ENCODE data around the gene HFE. TPM values are rescaled to one million over a fixed set of nuclear protein-coding genes. Genes with fewer than 3 reads are reported as not detected.
"Not testable (repeated sequence)": the region's sequence is repeated elsewhere in the genome, so short reads cannot be mapped to it uniquely, and the experiment has no call there.

HFE gene
- total and polyA plus RNA-seq, 8 donors = 10.3 to 13.5 (median 12.2) TPM

GRCh38 chr6:26075063-26075717 lies 12.0 kb upstream of the HFE start:
- intact Hi-C loops (cut with DNase I) = no loop called here
- Histone ChIP-seq H3K9me3 (peaks cover 0 to 2% of the 10 kb centered on the region in 2 donors), H3K27me3 (no peaks in the 10 kb centered on the region), H3K4me3 (no peak overlapping the region), H3K27ac (no peak overlapping the region), H3K36me3 (no peaks in the 10 kb centered on the region), H3K4me1 (peaks cover 0 to 5% of the 10 kb centered on the region in 2 donors)
- ATAC-seq = no peak
- no peak for TF ChIP-seq CTCF (IDR thresholded peaks at IDR 0.05)
- DNase-seq = no peak

GRCh38 chr6:26078066-26078465 lies 9.2 kb upstream of the HFE start:
- DNase-seq; H3K27me3 ChIP-seq; H3K27ac ChIP-seq; H3K4me3 ChIP-seq; intact Hi-C loops (cut with DNase I); H3K4me1 ChIP-seq; H3K36me3 ChIP-seq; ATAC-seq: not testable (repeated sequence)
- H3K9me3 ChIP-seq = peaks cover 0 to 18% of the 10 kb centered on the region in 2 donors

- H3K36me3 ChIP-seq = not testable (repeated sequence)
Observed at GRCh38 chr6:26081096-26081495, 6.1 kb upstream of the HFE start.

GRCh38 chr6:26086211-26086610 lies 1.0 kb upstream of the HFE start:
- ATAC-seq (no peak), DNase-seq (no peak)
- intact Hi-C loops (cut with DNase I) = no loop called here
- H3K9me3 ChIP-seq = peaks cover 0 to 9% of the 10 kb centered on the region in 2 donors
- H3K27me3 ChIP-seq = no peaks in the 10 kb centered on the region
- H3K27ac ChIP-seq = no peak overlapping the region
- peaks cover 10 to 18% of the 10 kb centered on the region in 2 donors for H3K4me1 ChIP-seq
- H3K4me3 ChIP-seq = no peak overlapping the region
- TF ChIP-seq CTCF (IDR thresholded peaks at IDR 0.05) = no peak
- no peaks in the 10 kb centered on the region for H3K36me3 ChIP-seq

More at GRCh38 chr6:26081096-26081495, 6.1 kb upstream of the HFE start:
- intact Hi-C loops (cut with DNase I); ATAC-seq; DNase-seq; H3K27me3 ChIP-seq; H3K4me1 ChIP-seq; H3K27ac ChIP-seq; H3K4me3 ChIP-seq: not testable (repeated sequence)
- peaks cover 0 to 18% of the 10 kb centered on the region in 2 donors for H3K9me3 ChIP-seq

- intact Hi-C loops (cut with DNase I) = no loop called here
- ATAC-seq (peak; percentile 51), DNase-seq (no peak)
- no peaks in the 10 kb centered on the region for H3K27me3 ChIP-seq
- no peaks in the 10 kb centered on the region for H3K36me3 ChIP-seq
- peak overlapping the region; percentile 64 to 65 for H3K4me3 ChIP-seq
- no peaks in the 10 kb centered on the region for H3K9me3 ChIP-seq
- no peak for TF ChIP-seq CTCF (IDR thresholded peaks at IDR 0.05)
- H3K4me1 ChIP-seq = peaks cover 10 to 27% of the 10 kb centered on the region in 2 donors
- H3K27ac ChIP-seq = peak overlapping the region; percentile 88 to 94
Observed at GRCh38 chr6:26088344-26088743, 1.1 kb downstream of the HFE start.

- no peak overlapping the region for H3K27ac ChIP-seq
- no peaks in the 10 kb centered on the region for H3K36me3 ChIP-seq
- no peaks in the 10 kb centered on the region for H3K27me3 ChIP-seq
- no peak for DNase-seq
- H3K4me1 ChIP-seq = peaks cover 10 to 27% of the 10 kb centered on the region in 2 donors
- intact Hi-C loops (cut with DNase I) = no loop called here
- ATAC-seq = no peak
- H3K9me3 ChIP-seq = no peaks in the 10 kb centered on the region
- no peak overlapping the region for H3K4me3 ChIP-seq
- TF ChIP-seq CTCF (IDR thresholded peaks at IDR 0.05) = no peak
Observed at GRCh38 chr6:26089272-26089671, 2.0 kb downstream of the HFE start.

Measured in left lung (tissue), 10 donors.